Caco-2 (cell line): ENCODE results near the gene GALNT8. TPM values are rescaled to one million over a fixed set of nuclear protein-coding genes. Genes with fewer than 3 reads are reported as not detected.

ENCODE experiments used
- BruUV-seq: library from RNA; stranded (reverse); fragments of 400-500 nt; replicated peaks from 2 replicates; lab custom pipeline; 2021; lab: Mats Ljungman, UMichigan
- CTCF ChIA-PET: fragments of 300-600 bp; sonication (Branson Sonifier 250); formaldehyde crosslinking; loops from one replicate; lab custom pipeline; 2022; ENCODE audit warnings: antibody characterized with exemption; lab: Charles Lee
- POLR2A ChIA-PET: fragments of 300-600 bp; sonication (Branson Sonifier 250); formaldehyde crosslinking; loops from one replicate; lab custom pipeline; 2022; ENCODE audit warnings: antibody characterized with exemption; lab: Charles Lee
- DNase-seq, 2 experiments: peaks; one replicate each; pipeline versions ENCODE4 v3.0.0 to v3.0.0-alpha.2; 2020 to 2022
- H3K27me3 ChIP-seq: replicated peaks from 2 replicates; pipeline ENCODE4 v1.6.0; 2011; ENCODE audit warnings: low read length; ENCODE audit not compliant: control insufficient read depth, insufficient read depth
- H3K36me3 ChIP-seq: 2 replicates; pipeline ENCODE4 v1.5.1; 2011; ENCODE audit warnings: low read length; ENCODE audit not compliant: control insufficient read depth, insufficient read depth
- H3K4me1 ChIP-seq: fragments of 250-450 bp; sonication (Bioruptor Pico); 2 replicates; pipeline ENCODE4 v1.5.1; 2020; ENCODE audit warnings: mild to moderate bottlenecking
- H3K4me3 ChIP-seq: 2 replicates; pipeline ENCODE4 v1.5.1; 2011; ENCODE audit warnings: low read depth, mild to moderate bottlenecking, control low read depth, low read length
- H3K9me3 ChIP-seq: fragments of 250-450 bp; sonication (Bioruptor Pico); 2 replicates; pipeline ENCODE4 v1.5.1; 2020; ENCODE audit warnings: mild to moderate bottlenecking, moderate library complexity
- H3K27ac Mint-ChIP-seq: one replicate; pipeline ENCODE4 v1.8.0; 2022; ENCODE audit warnings: mixed read lengths; ENCODE audit not compliant: unreplicated experiment
- H3K27me3 Mint-ChIP-seq: one replicate; pipeline ENCODE4 v1.8.0; 2022; ENCODE audit warnings: mixed read lengths; ENCODE audit not compliant: insufficient read depth, unreplicated experiment
- H3K36me3 Mint-ChIP-seq: one replicate; pipeline ENCODE4 v1.8.0; 2022; ENCODE audit warnings: mild to moderate bottlenecking, mixed read lengths; ENCODE audit not compliant: insufficient read depth, unreplicated experiment
- H3K4me1 Mint-ChIP-seq: one replicate; pipeline ENCODE4 v1.8.0; 2022; ENCODE audit warnings: low read depth, mixed read lengths; ENCODE audit not compliant: unreplicated experiment
- H3K4me3 Mint-ChIP-seq: one replicate; pipeline ENCODE4 v1.8.0; 2022; ENCODE audit warnings: mild to moderate bottlenecking, moderate library complexity, mixed read lengths; ENCODE audit not compliant: unreplicated experiment
- H3K9me3 Mint-ChIP-seq: one replicate; pipeline ENCODE4 v1.8.0; 2022; ENCODE audit warnings: mixed read lengths; ENCODE audit not compliant: unreplicated experiment
- CTCF ChIP-seq, 2 experiments: fragments of 200-600 bp in 1 of 2; IDR thresholded peaks; 1 replicate in 1 of 2; 2 replicates in 1 of 2; pipeline versions ENCODE4 v1.5.1 to v1.8.0; 2011 to 2022; ENCODE audit warnings: antibody characterized with exemption in 1 of 2, control low read depth in 1 of 2, inconsistent platforms in 1 of 2, low read depth in 1 of 2, low read length in 1 of 2, mild to moderate bottlenecking in 1 of 2, moderate library complexity in 1 of 2; ENCODE audit not compliant: insufficient read depth in 1 of 2, severe bottlenecking in 1 of 2, unreplicated experiment in 1 of 2
- intact Hi-C: fragments of 100-400 bp; cut with micrococcal nuclease; formaldehyde crosslinking; loops from one replicate; pipeline ENCODE4 v1.10.0; 2022; ENCODE audit not compliant: unreplicated experiment
- total RNA-seq: library from RNA; stranded (reverse); gene quantifications from 2 replicates; pipeline ENCODE4 v1.2.3, GENCODE V29; 2022

The GALNT8 gene
- total RNA-seq, 1 experiment from 2014 or later, result not detected

GRCh38 chr12:4725057-4725456, 4.9 kb downstream of the GALNT8 start:
- Mint-ChIP-seq H3K36me3 (no peaks in the 10 kb centered on the region), H3K4me3 (no peak overlapping the region), H3K9me3 (no peaks in the 10 kb centered on the region), H3K27me3 (peaks cover 27% of the 10 kb centered on the region), H3K27ac (no peak overlapping the region), H3K4me1 (peaks cover 2% of the 10 kb centered on the region)
- H3K4me3 ChIP-seq, result no peak overlapping the region
- no peak for TF ChIP-seq CTCF (IDR thresholded peaks at IDR 0.05; ENCODE audit: insufficient read depth in 1 of 2, low read depth in 1 of 2, low read length in 1 of 2, severe bottlenecking in 1 of 2, unreplicated experiment in 1 of 2)
- CTCF ChIA-PET, result no interaction called here
- no peaks in the 10 kb centered on the region for H3K9me3 ChIP-seq
- BruUV-seq, result no TSS peak
- no peaks in the 10 kb centered on the region for H3K27me3 ChIP-seq
- no peak for DNase-seq
- peaks cover 7% of the 10 kb centered on the region for H3K4me1 ChIP-seq
- H3K36me3 ChIP-seq, result no peaks in the 10 kb centered on the region
- POLR2A ChIA-PET, result no interaction called here
- intact Hi-C loops, result no loop called here

GRCh38 chr12:4734625-4735340, 14.6 kb downstream of the GALNT8 start:
- H3K4me3 ChIP-seq, result no peak overlapping the region
- Mint-ChIP-seq H3K4me1 (peaks cover 6% of the 10 kb centered on the region), H3K27me3 (peaks cover 34% of the 10 kb centered on the region), H3K4me3 (no peak overlapping the region), H3K36me3 (no peaks in the 10 kb centered on the region), H3K9me3 (no peaks in the 10 kb centered on the region), H3K27ac (no peak overlapping the region)
- ChIA-PET CTCF (no interaction called here), POLR2A (no interaction called here)
- no peak for DNase-seq
- BruUV-seq, result no TSS peak
- H3K27me3 ChIP-seq, result no peaks in the 10 kb centered on the region
- TF ChIP-seq CTCF (IDR thresholded peaks at IDR 0.05; ENCODE audit: insufficient read depth in 1 of 2, low read depth in 1 of 2, low read length in 1 of 2, severe bottlenecking in 1 of 2, unreplicated experiment in 1 of 2), result no peak
- no peaks in the 10 kb centered on the region for H3K4me1 ChIP-seq
- H3K36me3 ChIP-seq, result no peaks in the 10 kb centered on the region
- intact Hi-C loops, result no loop called here
- no peaks in the 10 kb centered on the region for H3K9me3 ChIP-seq

GRCh38 chr12:4736091-4736490, 15.9 kb downstream of the GALNT8 start:
- H3K27me3 ChIP-seq, result no peaks in the 10 kb centered on the region
- no peaks in the 10 kb centered on the region for H3K36me3 ChIP-seq
- Mint-ChIP-seq H3K27me3 (peaks cover 32% of the 10 kb centered on the region), H3K36me3 (no peaks in the 10 kb centered on the region), H3K4me1 (peaks cover 6% of the 10 kb centered on the region), H3K9me3 (no peaks in the 10 kb centered on the region), H3K4me3 (no peak overlapping the region), H3K27ac (no peak overlapping the region)
- ChIA-PET CTCF (no interaction called here), POLR2A (no interaction called here)
- intact Hi-C loops, result no loop called here
- no peaks in the 10 kb centered on the region for H3K4me1 ChIP-seq
- TF ChIP-seq CTCF (IDR thresholded peaks at IDR 0.05; ENCODE audit: insufficient read depth in 1 of 2, low read depth in 1 of 2, low read length in 1 of 2, severe bottlenecking in 1 of 2, unreplicated experiment in 1 of 2), result no peak
- H3K4me3 ChIP-seq, result no peak overlapping the region
- no peaks in the 10 kb centered on the region for H3K9me3 ChIP-seq
- no TSS peak for BruUV-seq
- no peak for DNase-seq
